GM23338 (cell line): ENCODE results near the gene FOXL2.

Experiments
- CREB1 ChIP-seq: fragments of 250-450 bp; sonication (Bioruptor Pico); IDR thresholded peaks from 2 replicates; pipeline ENCODE4 v1.5.0; 2020; ENCODE audit warnings: low read depth, mild to moderate bottlenecking, moderate library complexity
- CTCF ChIP-seq, 2 experiments: fragments of 200-600 bp in 1 of 2; sonication (generic) in 1 of 2; conservative IDR thresholded peaks; 2 replicates each; pipeline versions ENCODE4 v1.5.1 to v1.6.1; 2016 to 2017; ENCODE audit warnings: antibody characterized with exemption in 2 of 2, low read depth in 2 of 2, mild to moderate bottlenecking in 2 of 2, moderate library complexity in 1 of 2
- ETS1 ChIP-seq: IDR thresholded peaks from 2 replicates; pipeline ENCODE4 v1.6.1; 2016; ENCODE audit warnings: antibody characterized with exemption
- EZH2 ChIP-seq: fragments of 200-600 bp; sonication (generic); IDR thresholded peaks from one replicate; pipeline ENCODE4 v1.8.0; 2017; ENCODE audit warnings: antibody characterized with exemption, mild to moderate bottlenecking, low read depth; ENCODE audit not compliant: unreplicated experiment
- EZH2phosphoT487 ChIP-seq: fragments of 200-600 bp; sonication (generic); IDR thresholded peaks from one replicate; pipeline ENCODE4 v1.8.1; 2018; ENCODE audit warnings: antibody characterized with exemption; ENCODE audit not compliant: unreplicated experiment
- JUNB ChIP-seq: IDR thresholded peaks from one replicate; pipeline ENCODE4 v1.6.1; 2016; ENCODE audit warnings: antibody characterized with exemption; ENCODE audit not compliant: unreplicated experiment
- NANOG ChIP-seq: IDR thresholded peaks from 2 replicates; pipeline ENCODE4 v1.6.1; 2016; ENCODE audit warnings: antibody characterized with exemption, borderline replicate concordance
- POLR2AphosphoS5 ChIP-seq: IDR thresholded peaks from 2 replicates; pipeline ENCODE4 v1.6.1; 2016; ENCODE audit warnings: antibody characterized with exemption, low read depth
- STAT1 ChIP-seq: IDR thresholded peaks from one replicate; pipeline ENCODE4 v1.6.1; 2016; ENCODE audit warnings: antibody characterized with exemption; ENCODE audit not compliant: unreplicated experiment
- ZNF114 ChIP-seq: fragments of 250-450 bp; sonication (Bioruptor Pico); IDR thresholded peaks from 2 replicates; pipeline ENCODE4 v1.5.0; 2020; ENCODE audit warnings: mild to moderate bottlenecking, moderate library complexity
- ZNF331 ChIP-seq: fragments of 250-450 bp; sonication (Bioruptor Pico); IDR thresholded peaks from 2 replicates; pipeline ENCODE4 v1.5.0; 2020; ENCODE audit warnings: low read depth, mild to moderate bottlenecking, moderate library complexity
- TF ChIP-seq, protein P1 (sequence below): IDR thresholded peaks from one replicate; pipeline ENCODE4 v1.6.1; 2018; ENCODE audit warnings: antibody characterized with exemption; ENCODE audit not compliant: unreplicated experiment

DNA sequence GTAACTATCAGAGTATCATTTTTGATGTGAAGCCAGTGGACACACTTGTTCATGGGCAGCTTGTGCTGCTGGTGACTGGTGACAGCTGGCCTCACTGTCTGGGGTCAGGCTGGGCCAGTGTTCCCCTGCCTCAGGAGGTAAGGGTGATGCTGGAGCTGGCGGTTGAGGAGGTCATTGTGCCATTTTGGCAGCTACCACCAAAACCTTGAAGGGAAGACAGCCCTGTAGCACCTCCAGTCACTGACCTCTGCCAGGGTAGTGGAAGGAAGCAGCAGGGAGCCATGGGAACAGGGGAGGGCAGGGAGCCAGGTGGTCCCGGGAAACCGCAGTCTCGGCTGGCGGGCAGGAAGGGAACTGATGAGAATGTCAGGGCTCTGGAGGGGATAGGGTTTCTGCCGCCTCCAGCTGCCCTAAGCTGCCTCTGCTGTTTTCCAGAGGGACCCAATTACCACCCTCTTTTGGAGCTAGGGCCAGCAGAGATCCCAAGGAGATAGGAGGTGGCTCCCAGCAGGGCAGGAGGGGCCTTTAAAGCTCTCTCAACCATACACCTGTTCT is 24.9 kb upstream of the FOXL2 start:
- no peak for TF ChIP-seq CTCF (conservative IDR thresholded peaks at IDR 0.05; ENCODE audit: low read depth in 2 of 2)
- TF ChIP-seq ETS1: no peak
- TF ChIP-seq EZH2: no peak
- TF ChIP-seq POLR2AphosphoS5: no peak
- TF ChIP-seq ZNF114 (CRISPR knock-in tag): no peak
- no peak for TF ChIP-seq STAT1
- TF ChIP-seq JUNB: no peak
- TF ChIP-seq, protein P1, sequence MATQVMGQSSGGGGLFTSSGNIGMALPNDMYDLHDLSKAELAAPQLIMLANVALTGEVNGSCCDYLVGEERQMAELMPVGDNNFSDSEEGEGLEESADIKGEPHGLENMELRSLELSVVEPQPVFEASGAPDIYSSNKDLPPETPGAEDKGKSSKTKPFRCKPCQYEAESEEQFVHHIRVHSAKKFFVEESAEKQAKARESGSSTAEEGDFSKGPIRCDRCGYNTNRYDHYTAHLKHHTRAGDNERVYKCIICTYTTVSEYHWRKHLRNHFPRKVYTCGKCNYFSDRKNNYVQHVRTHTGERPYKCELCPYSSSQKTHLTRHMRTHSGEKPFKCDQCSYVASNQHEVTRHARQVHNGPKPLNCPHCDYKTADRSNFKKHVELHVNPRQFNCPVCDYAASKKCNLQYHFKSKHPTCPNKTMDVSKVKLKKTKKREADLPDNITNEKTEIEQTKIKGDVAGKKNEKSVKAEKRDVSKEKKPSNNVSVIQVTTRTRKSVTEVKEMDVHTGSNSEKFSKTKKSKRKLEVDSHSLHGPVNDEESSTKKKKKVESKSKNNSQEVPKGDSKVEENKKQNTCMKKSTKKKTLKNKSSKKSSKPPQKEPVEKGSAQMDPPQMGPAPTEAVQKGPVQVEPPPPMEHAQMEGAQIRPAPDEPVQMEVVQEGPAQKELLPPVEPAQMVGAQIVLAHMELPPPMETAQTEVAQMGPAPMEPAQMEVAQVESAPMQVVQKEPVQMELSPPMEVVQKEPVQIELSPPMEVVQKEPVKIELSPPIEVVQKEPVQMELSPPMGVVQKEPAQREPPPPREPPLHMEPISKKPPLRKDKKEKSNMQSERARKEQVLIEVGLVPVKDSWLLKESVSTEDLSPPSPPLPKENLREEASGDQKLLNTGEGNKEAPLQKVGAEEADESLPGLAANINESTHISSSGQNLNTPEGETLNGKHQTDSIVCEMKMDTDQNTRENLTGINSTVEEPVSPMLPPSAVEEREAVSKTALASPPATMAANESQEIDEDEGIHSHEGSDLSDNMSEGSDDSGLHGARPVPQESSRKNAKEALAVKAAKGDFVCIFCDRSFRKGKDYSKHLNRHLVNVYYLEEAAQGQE: no peak
- no peak for TF ChIP-seq EZH2phosphoT487
- TF ChIP-seq NANOG: no peak
- TF ChIP-seq ZNF331 (CRISPR knock-in tag): no peak
- TF ChIP-seq CREB1 (CRISPR knock-in tag): no peak
